Fibroblast of mammary gland (primary cell): ENCODE measurements around the gene CDYL.

ENCODE experiments used
- DNase-seq: peaks from one replicate; pipeline ENCODE4 v3.0.0-alpha.2; 2010; ENCODE audit warnings: low read depth
- H3K4me3 ChIP-seq: 2 replicates; pipeline ENCODE4 v1.5.1; 2011; ENCODE audit warnings: low read depth, mild to moderate bottlenecking, low read length, moderate library complexity; ENCODE audit not compliant: control insufficient read depth
- CTCF ChIP-seq: conservative IDR thresholded peaks from 2 replicates; pipeline ENCODE4 v1.5.1; 2011; ENCODE audit warnings: low read depth, low read length, inconsistent platforms; ENCODE audit not compliant: control insufficient read depth, insufficient read depth

The CDYL gene

GRCh38 chr6:4814987-4815386 lies 38.8 kb downstream of the CDYL start:
- DNase-seq, result no peak

GRCh38 chr6:4815584-4815983 lies 39.4 kb downstream of the CDYL start:
- no peak for DNase-seq
- H3K4me3 ChIP-seq, result no peak overlapping the region
- TF ChIP-seq CTCF, result no peak

More at GRCh38 chr6:4814987-4815386, 38.8 kb downstream of the CDYL start:
- H3K4me3 ChIP-seq, result no peak overlapping the region
- no peak for TF ChIP-seq CTCF

GRCh38 chr6:4816904-4817303 lies 40.7 kb downstream of the CDYL start:
- TF ChIP-seq CTCF, result no peak
- DNase-seq, result no peak

GRCh38 chr6:4817551-4817950 lies 41.3 kb downstream of the CDYL start:
- no peak overlapping the region for H3K4me3 ChIP-seq
- DNase-seq, result peak; percentile 82
- no peak for TF ChIP-seq CTCF

More at GRCh38 chr6:4816904-4817303, 40.7 kb downstream of the CDYL start:
- no peak overlapping the region for H3K4me3 ChIP-seq

GRCh38 chr6:4818272-4818938 lies 42.2 kb downstream of the CDYL start:
- no peak for TF ChIP-seq CTCF
- H3K4me3 ChIP-seq, result no peak overlapping the region
- no peak for DNase-seq

- DNase-seq, result peak; percentile 70
- H3K4me3 ChIP-seq, result no peak overlapping the region
- TF ChIP-seq CTCF, result no peak
These were observed 43.6 kb downstream of the CDYL start for GRCh38 chr6:4819706-4820283.
